ES-I3 (cell line): ENCODE data around the gene PCSK4.
"Not testable (repeated sequence)": the region's sequence is repeated elsewhere in the genome, so short reads cannot be mapped to it uniquely, and the experiment has no call there.

Experiments
- H3K36me3 ChIP-seq: 2 replicates; pipeline ENCODE4 v1.6.1; 2013; ENCODE audit warnings: mild to moderate bottlenecking, low read length, control low read depth, moderate library complexity; ENCODE audit not compliant: insufficient read depth
- H3K4me1 ChIP-seq: 2 replicates; pipeline ENCODE4 v1.6.1; 2013; ENCODE audit warnings: mild to moderate bottlenecking, control low read depth, low read length; ENCODE audit not compliant: insufficient read depth
- H3K9ac ChIP-seq: 2 replicates; pipeline ENCODE4 v1.6.1; 2013; ENCODE audit warnings: low read depth, mild to moderate bottlenecking, low read length, moderate library complexity
- H3K9me3 ChIP-seq: 2 replicates; pipeline ENCODE4 v1.6.1; 2013; ENCODE audit warnings: mild to moderate bottlenecking, low read length, moderate library complexity; ENCODE audit not compliant: control insufficient read depth, insufficient read depth

PCSK4 gene

GRCh38 chr19:1503925-1504773, 14.0 kb upstream of the PCSK4 start:
- Histone ChIP-seq H3K36me3 (no peaks in the 10 kb centered on the region), H3K9ac (peak overlapping the region; percentile 56; the same call in 1 of the 2 replicates), H3K4me1 (peaks cover 4% of the 10 kb centered on the region; the same call in 1 of the 2 replicates), H3K9me3 (no peaks in the 10 kb centered on the region)

- no peaks in the 10 kb centered on the region for H3K36me3 ChIP-seq
- peak overlapping the region; percentile 56; the same call in 1 of the 2 replicates for H3K9ac ChIP-seq
- H3K4me1 ChIP-seq, result peaks cover 4% of the 10 kb centered on the region; the same call in 1 of the 2 replicates
- no peaks in the 10 kb centered on the region for H3K9me3 ChIP-seq
These were observed 13.2 kb upstream of the PCSK4 start for GRCh38 chr19:1503089-1503924.

GRCh38 chr19:1502433-1503088, 12.4 kb upstream of the PCSK4 start:
- Histone ChIP-seq H3K9ac (peak overlapping the region; percentile 56; the same call in 1 of the 2 replicates), H3K9me3 (no peaks in the 10 kb centered on the region), H3K4me1 (peaks cover 4% of the 10 kb centered on the region; the same call in 1 of the 2 replicates), H3K36me3 (no peaks in the 10 kb centered on the region)

GRCh38 chr19:1501200-1501595, 11.0 kb upstream of the PCSK4 start:
- H3K4me1 ChIP-seq, result peaks cover 4% of the 10 kb centered on the region; the same call in 1 of the 2 replicates
- H3K36me3 ChIP-seq, result no peaks in the 10 kb centered on the region
- H3K9me3 ChIP-seq, result no peaks in the 10 kb centered on the region
- H3K9ac ChIP-seq, result no peak overlapping the region

- H3K9ac ChIP-seq, H3K4me1 ChIP-seq, H3K9me3 ChIP-seq: not testable (repeated sequence)
These were observed 9.1 kb upstream of the PCSK4 start for GRCh38 chr19:1499231-1499630.

GRCh38 chr19:1497578-1498235, 7.6 kb upstream of the PCSK4 start:
- Histone ChIP-seq H3K4me1 (peaks cover 3% of the 10 kb centered on the region; the same call in 1 of the 2 replicates), H3K9me3 (no peaks in the 10 kb centered on the region), H3K36me3 (no peaks in the 10 kb centered on the region), H3K9ac (no peak overlapping the region)

More at GRCh38 chr19:1499231-1499630, 9.1 kb upstream of the PCSK4 start:
- H3K36me3 ChIP-seq, result not testable (repeated sequence)

- Histone ChIP-seq H3K9me3 (no peaks in the 10 kb centered on the region), H3K9ac (no peak overlapping the region), H3K4me1 (peaks cover 5% of the 10 kb centered on the region; the same call in 1 of the 2 replicates), H3K36me3 (no peaks in the 10 kb centered on the region)
These were observed 6.8 kb upstream of the PCSK4 start for GRCh38 chr19:1496714-1497577.

GRCh38 chr19:1495799-1496713, 5.9 kb upstream of the PCSK4 start:
- H3K9ac ChIP-seq, result no peak overlapping the region
- H3K36me3 ChIP-seq, result no peaks in the 10 kb centered on the region
- H3K4me1 ChIP-seq, result peaks cover 5% of the 10 kb centered on the region; the same call in 1 of the 2 replicates
- no peaks in the 10 kb centered on the region for H3K9me3 ChIP-seq

GRCh38 chr19:1495051-1495798, 5.1 kb upstream of the PCSK4 start:
- Histone ChIP-seq H3K36me3 (no peaks in the 10 kb centered on the region), H3K9ac (no peak overlapping the region), H3K9me3 (no peaks in the 10 kb centered on the region), H3K4me1 (peaks cover 5% of the 10 kb centered on the region; the same call in 1 of the 2 replicates)

- Histone ChIP-seq H3K4me1 (peaks cover 5% of the 10 kb centered on the region; the same call in 1 of the 2 replicates), H3K36me3 (no peaks in the 10 kb centered on the region)
These were observed 4.1 kb upstream of the PCSK4 start for GRCh38 chr19:1494115-1494815.

GRCh38 chr19:1492474-1493006, 2.4 kb upstream of the PCSK4 start:
- H3K9ac ChIP-seq, result no peak overlapping the region
- no peaks in the 10 kb centered on the region for H3K9me3 ChIP-seq
- H3K4me1 ChIP-seq, result peaks cover 5% of the 10 kb centered on the region; the same call in 1 of the 2 replicates
- H3K36me3 ChIP-seq, result no peaks in the 10 kb centered on the region

More at GRCh38 chr19:1494115-1494815, 4.1 kb upstream of the PCSK4 start:
- Histone ChIP-seq H3K9me3 (no peaks in the 10 kb centered on the region), H3K9ac (no peak overlapping the region)
